HepG2 (cell line): ENCODE measurements around the gene SUOX. TPM values are rescaled to one million over a fixed set of nuclear protein-coding genes. Genes with fewer than 3 reads are reported as not detected.
A peak's percentile ranks its signal among the peaks of the same experiment; 100 is the strongest.

Source experiments
- AKAP8 ChIP-seq: sonication (generic); formaldehyde crosslinking; IDR thresholded peaks from 2 replicates; pipeline ENCODE4 v1.5.1; 2020; ENCODE audit warnings: mild to moderate bottlenecking, missing genetic modification reagents
- ATRX ChIP-seq: sonication (generic); formaldehyde crosslinking; IDR thresholded peaks from 2 replicates; pipeline ENCODE4 v1.4.0; 2020; ENCODE audit warnings: missing genetic modification reagents, borderline replicate concordance
- ELK4 ChIP-seq: sonication (generic); formaldehyde crosslinking; IDR thresholded peaks from 2 replicates; pipeline ENCODE4 v1.9.0; 2021; ENCODE audit warnings: missing genetic modification reagents, borderline replicate concordance
- HNF1A ChIP-seq, 2 experiments: sonication (generic) in 1 of 2; formaldehyde crosslinking in 1 of 2; IDR thresholded peaks; 2 replicates each; pipeline versions ENCODE4 v1.4.0 to v1.6.1; 2016 to 2020; ENCODE audit warnings: borderline replicate concordance in 1 of 2, low read depth in 1 of 2, mild to moderate bottlenecking in 1 of 2, missing genetic modification reagents in 1 of 2
- HNF4A ChIP-seq: sonication (generic); formaldehyde crosslinking; IDR thresholded peaks from 2 replicates; pipeline ENCODE4 v1.4.0; 2020; ENCODE audit warnings: missing genetic modification reagents
- HOXA9 ChIP-seq: sonication (generic); formaldehyde crosslinking; IDR thresholded peaks from 2 replicates; pipeline ENCODE4 v1.8.1; 2022; ENCODE audit warnings: missing genetic modification reagents, mild to moderate bottlenecking, moderate library complexity, borderline replicate concordance
- KDM2A ChIP-seq: sonication (generic); formaldehyde crosslinking; IDR thresholded peaks from 2 replicates; pipeline ENCODE4 v1.4.0; 2020; ENCODE audit warnings: low read depth, missing genetic modification reagents, borderline replicate concordance
- NR2F1 ChIP-seq, 2 experiments: fragments of 450-650 bp in 1 of 2; formaldehyde crosslinking in 1 of 2; IDR thresholded peaks; 2 replicates each; pipeline versions ENCODE4 v1.5.0 to v1.6.1; 2016 to 2020; ENCODE audit warnings: mild to moderate bottlenecking in 1 of 2, missing compliant biosample characterization in 1 of 2, missing genetic modification reagents in 1 of 2, moderate library complexity in 1 of 2
- PAF1 ChIP-seq: IDR thresholded peaks from 2 replicates; pipeline ENCODE4 v1.6.1; 2016; ENCODE audit warnings: missing genetic modification reagents, missing compliant biosample characterization
- PAWR ChIP-seq: sonication (generic); formaldehyde crosslinking; IDR thresholded peaks from 2 replicates; pipeline ENCODE4 v1.4.0; 2020; ENCODE audit warnings: missing genetic modification reagents, mild to moderate bottlenecking, borderline replicate concordance
- PTBP1 ChIP-seq: fragments of 200-400 bp; formaldehyde crosslinking; IDR thresholded peaks from 2 replicates; pipeline ENCODE4 v1.6.1; 2018; ENCODE audit warnings: low read length, low read depth; ENCODE audit not compliant: poor library complexity, severe bottlenecking
- ZBTB10 ChIP-seq: sonication (generic); formaldehyde crosslinking; IDR thresholded peaks from 2 replicates; pipeline ENCODE4 v1.4.0; 2020; ENCODE audit warnings: missing genetic modification reagents, borderline replicate concordance
- ZBTB3 ChIP-seq: sonication (generic); formaldehyde crosslinking; IDR thresholded peaks from 2 replicates; pipeline ENCODE4 v1.4.0; 2020; ENCODE audit warnings: low read depth, mild to moderate bottlenecking, moderate library complexity, missing genetic modification reagents, borderline replicate concordance
- ZBTB7B ChIP-seq: sonication (generic); formaldehyde crosslinking; IDR thresholded peaks from 2 replicates; pipeline ENCODE4 v1.4.0; 2020; ENCODE audit warnings: missing genetic modification reagents
- ZNF10 ChIP-seq: sonication (generic); formaldehyde crosslinking; IDR thresholded peaks from 2 replicates; pipeline ENCODE4 v1.4.0; 2020; ENCODE audit warnings: mild to moderate bottlenecking, low read depth, missing genetic modification reagents, borderline replicate concordance
- ZNF496 ChIP-seq: sonication (generic); formaldehyde crosslinking; IDR thresholded peaks from 2 replicates; pipeline ENCODE4 v1.8.1; 2023; ENCODE audit warnings: mild to moderate bottlenecking, moderate library complexity, missing genetic modification reagents; ENCODE audit not compliant: insufficient replicate concordance
- ZNF550 ChIP-seq: sonication (generic); formaldehyde crosslinking; IDR thresholded peaks from 2 replicates; pipeline ENCODE4 v1.4.0; 2020; ENCODE audit warnings: mild to moderate bottlenecking, missing genetic modification reagents, borderline replicate concordance
- ZNF605 ChIP-seq: sonication (generic); formaldehyde crosslinking; IDR thresholded peaks from 2 replicates; pipeline ENCODE4 v1.8.0; 2022; ENCODE audit warnings: mild to moderate bottlenecking, missing genetic modification reagents
- ZNF670 ChIP-seq: sonication (generic); formaldehyde crosslinking; IDR thresholded peaks from 2 replicates; pipeline ENCODE4 v1.8.0; 2022; ENCODE audit warnings: mild to moderate bottlenecking, missing genetic modification reagents, borderline replicate concordance
- polyA plus RNA-seq, 8 experiments: library from polyadenylated mRNA; depleted of rRNA in 3 of 8; stranded (reverse) in 7 of 8; unstranded in 1 of 8; fragments of >200 nt; fragmentation: Illumina TruSeq in 4 of 8; extraction: Trizol in 4 of 8; gene quantifications; 2 replicates each; pipeline versions ENCODE4 v1.2.1 to v1.2.3, GENCODE V29; 2011 to 2016; ENCODE audit warnings: low read depth in 4 of 8, missing spikeins in 1 of 8, mixed read lengths in 1 of 8; ENCODE audit not compliant: insufficient read depth in 1 of 8
- total RNA-seq, 5 experiments: library from RNA; depleted of rRNA; stranded (reverse); fragments of >200 nt; fragmentation: Illumina TruSeq; extraction: Trizol; gene quantifications; 2 replicates each; pipeline ENCODE4 v1.2.3, GENCODE V29; 2016; ENCODE audit warnings: low read depth in 1 of 5

SUOX gene
- total and polyA plus RNA-seq, 2 of the 13 experiments (the other 11 are each of a cell fraction or from before 2014, with no cell fraction given): 23.9 to 25.9 TPM

GRCh38 chr12:56041552-56042429, 44.7 kb downstream of the SUOX start, which contains the start of gene RPS26 (continued):
- TF ChIP-seq ZBTB10 (0 out of 2 replicates have a peak, but pooled peaks have one; percentile 67), PTBP1 (no peak), HNF4A (CRISPR knock-in tag) (peak; percentile 58), ATRX (CRISPR knock-in tag) (no peak), ELK4 (0 out of 2 replicates have a peak, but pooled peaks have one; percentile 74), PAF1 (CRISPR knock-in tag) (no peak), HOXA9 (CRISPR knock-in tag) (0 out of 2 replicates have a peak, but pooled peaks have one; percentile 22), ZNF10 (CRISPR knock-in tag) (no peak), ZNF670 (CRISPR knock-in tag) (no peak), NR2F1 (CRISPR knock-in tag; IDR thresholded peaks at IDR 0.05) (no peak; a peak in 1 of 4 replicates), ZBTB7B (CRISPR knock-in tag) (peak; percentile 65; the same call in 1 of the 2 replicates), PAWR (CRISPR knock-in tag) (no peak), AKAP8 (CRISPR knock-in tag) (peak; percentile 53; the same call in 1 of the 2 replicates), HNF1A (IDR thresholded peaks at IDR 0.05; ENCODE audit: low read depth) (peak; percentile 25; the same call in 1 of the 2 replicates), HNF1A (CRISPR knock-in tag; IDR thresholded peaks at IDR 0.05; ENCODE audit: borderline replicate concordance) (peak; percentile 58; the same call in 1 of the 2 replicates), KDM2A (CRISPR knock-in tag) (peak; percentile 85), ZNF550 (peak; percentile 58; the same call in 1 of the 2 replicates), ZNF496 (CRISPR knock-in tag) (no peak), ZBTB3 (no peak), ZNF605 (peak; percentile 89)
